WERI-Rb-1 (cell line): ENCODE results near the gene ZNF740.
"Not testable (repeated sequence)": the region's sequence is repeated elsewhere in the genome, so short reads cannot be mapped to it uniquely, and the experiment has no call there.

ENCODE experiments used
- DNase-seq: peaks from one replicate; pipeline ENCODE4 v3.0.0-alpha.2; 2020
- H3K27ac ChIP-seq: fragments of 250-450 bp; sonication (Bioruptor Pico); 2 replicates; pipeline ENCODE4 v1.5.1; 2020; ENCODE audit warnings: mild to moderate bottlenecking, moderate library complexity
- H3K27me3 ChIP-seq: fragments of 250-450 bp; sonication (Bioruptor Pico); 2 replicates; pipeline ENCODE4 v1.5.1; 2021; ENCODE audit warnings: mild to moderate bottlenecking, low read depth, moderate library complexity; ENCODE audit not compliant: insufficient read depth, severe bottlenecking
- H3K36me3 ChIP-seq: fragments of 250-450 bp; sonication (Bioruptor Pico); 2 replicates; pipeline ENCODE4 v1.5.1; 2020; ENCODE audit warnings: mild to moderate bottlenecking, moderate library complexity
- H3K4me3 ChIP-seq: 2 replicates; pipeline ENCODE4 v1.5.1; 2011; ENCODE audit warnings: low read depth, mild to moderate bottlenecking, control low read depth, low read length
- H3K9me3 ChIP-seq: fragments of 250-450 bp; sonication (Bioruptor Pico); 2 replicates; pipeline ENCODE4 v1.5.1; 2021; ENCODE audit warnings: mild to moderate bottlenecking, moderate library complexity; ENCODE audit not compliant: severe bottlenecking
- TF ChIP-seq, protein P1 (sequence below): IDR thresholded peaks from 2 replicates; pipeline ENCODE4 v1.5.1; 2011; ENCODE audit warnings: low read depth, mild to moderate bottlenecking, control low read depth, inconsistent platforms, low read length

Gene ZNF740

DNA sequence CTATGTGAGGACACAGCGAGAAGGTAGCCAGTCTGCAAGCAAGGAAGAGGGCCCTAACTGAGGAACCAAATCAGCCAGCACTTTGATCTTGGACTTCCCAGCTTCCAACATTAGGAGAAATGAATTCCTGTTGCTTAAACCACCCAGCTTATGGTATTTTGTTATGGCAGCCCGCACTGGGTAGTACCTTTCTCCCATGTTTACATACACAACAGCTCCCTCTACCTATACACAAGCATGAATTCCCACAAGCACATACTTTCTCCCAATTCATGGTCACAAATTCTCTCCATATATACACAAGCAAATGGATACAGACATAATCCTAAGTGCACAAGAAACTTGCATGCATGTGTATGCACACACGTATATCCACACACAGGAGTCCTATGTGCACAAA lies 19.2 kb downstream of the ZNF740 start:
- Histone ChIP-seq H3K36me3 (no peaks in the 10 kb centered on the region), H3K9me3 (no peaks in the 10 kb centered on the region), H3K27ac (no peak overlapping the region), H3K4me3 (no peak overlapping the region), H3K27me3 (peaks cover 4% of the 10 kb centered on the region)
- TF ChIP-seq, protein P1, sequence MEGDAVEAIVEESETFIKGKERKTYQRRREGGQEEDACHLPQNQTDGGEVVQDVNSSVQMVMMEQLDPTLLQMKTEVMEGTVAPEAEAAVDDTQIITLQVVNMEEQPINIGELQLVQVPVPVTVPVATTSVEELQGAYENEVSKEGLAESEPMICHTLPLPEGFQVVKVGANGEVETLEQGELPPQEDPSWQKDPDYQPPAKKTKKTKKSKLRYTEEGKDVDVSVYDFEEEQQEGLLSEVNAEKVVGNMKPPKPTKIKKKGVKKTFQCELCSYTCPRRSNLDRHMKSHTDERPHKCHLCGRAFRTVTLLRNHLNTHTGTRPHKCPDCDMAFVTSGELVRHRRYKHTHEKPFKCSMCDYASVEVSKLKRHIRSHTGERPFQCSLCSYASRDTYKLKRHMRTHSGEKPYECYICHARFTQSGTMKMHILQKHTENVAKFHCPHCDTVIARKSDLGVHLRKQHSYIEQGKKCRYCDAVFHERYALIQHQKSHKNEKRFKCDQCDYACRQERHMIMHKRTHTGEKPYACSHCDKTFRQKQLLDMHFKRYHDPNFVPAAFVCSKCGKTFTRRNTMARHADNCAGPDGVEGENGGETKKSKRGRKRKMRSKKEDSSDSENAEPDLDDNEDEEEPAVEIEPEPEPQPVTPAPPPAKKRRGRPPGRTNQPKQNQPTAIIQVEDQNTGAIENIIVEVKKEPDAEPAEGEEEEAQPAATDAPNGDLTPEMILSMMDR, result no peak
- no peak for DNase-seq

DNA sequence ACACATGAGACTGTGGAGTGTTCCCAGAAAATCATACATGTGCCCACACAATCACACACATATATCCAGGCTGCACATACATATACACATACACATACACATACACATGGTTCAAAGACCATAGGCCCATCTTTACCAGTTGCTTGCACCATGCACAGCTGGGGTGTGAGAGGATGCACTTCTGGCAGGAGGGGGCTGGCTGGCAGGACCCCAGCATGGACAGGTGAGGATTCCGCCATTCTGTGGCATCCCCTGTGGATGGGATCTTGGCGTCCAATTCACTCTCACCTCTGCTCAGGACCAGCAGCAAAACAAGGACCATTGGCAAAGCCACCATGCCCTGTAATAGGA lies 19.6 kb downstream of the ZNF740 start:
- Histone ChIP-seq H3K36me3 (no peaks in the 10 kb centered on the region), H3K27me3 (peaks cover 4% of the 10 kb centered on the region), H3K27ac (no peak overlapping the region), H3K9me3 (no peaks in the 10 kb centered on the region), H3K4me3 (no peak overlapping the region)
- no peak for DNase-seq
- TF ChIP-seq, protein P1, result no peak

DNA sequence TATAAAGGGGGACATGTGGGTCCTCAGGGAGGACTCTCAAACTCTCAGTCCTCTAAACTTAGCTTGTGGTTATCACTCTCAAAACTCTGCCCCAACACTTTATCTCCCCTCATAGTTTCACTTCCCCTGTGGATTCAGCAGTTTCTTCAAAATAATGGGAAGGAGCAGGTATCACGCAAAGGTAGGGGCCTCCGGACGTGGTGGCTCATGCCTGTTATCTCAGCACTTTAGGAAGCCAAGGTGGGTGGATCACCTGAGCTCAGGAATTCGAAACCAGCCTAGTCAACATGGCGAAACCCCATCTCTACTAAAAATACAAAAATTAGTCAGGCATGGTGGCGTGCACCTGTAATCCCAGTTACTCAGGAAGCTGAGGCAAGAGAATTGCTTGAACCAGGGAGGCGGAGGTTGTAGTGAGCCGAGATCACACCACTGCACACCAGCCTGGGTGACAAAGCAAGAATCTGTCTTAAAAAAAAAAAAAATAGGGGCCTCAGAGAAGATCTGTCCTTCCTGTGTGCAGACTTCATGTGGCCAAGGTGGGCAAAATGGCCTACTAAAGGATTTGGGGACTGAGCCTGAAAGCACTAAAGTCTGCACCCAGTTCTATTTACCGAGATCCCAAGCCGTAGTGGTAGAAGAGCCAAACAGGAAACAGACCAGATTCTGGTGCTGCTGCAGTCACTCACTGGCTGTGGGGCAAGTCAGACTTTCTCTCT lies 20.1 kb downstream of the ZNF740 start:
- TF ChIP-seq, protein P1, result no peak
- Histone ChIP-seq H3K36me3 (no peaks in the 10 kb centered on the region), H3K27me3 (peaks cover 4% of the 10 kb centered on the region), H3K4me3 (no peak overlapping the region), H3K27ac (no peak overlapping the region), H3K9me3 (no peaks in the 10 kb centered on the region)
- DNase-seq, result no peak

DNA sequence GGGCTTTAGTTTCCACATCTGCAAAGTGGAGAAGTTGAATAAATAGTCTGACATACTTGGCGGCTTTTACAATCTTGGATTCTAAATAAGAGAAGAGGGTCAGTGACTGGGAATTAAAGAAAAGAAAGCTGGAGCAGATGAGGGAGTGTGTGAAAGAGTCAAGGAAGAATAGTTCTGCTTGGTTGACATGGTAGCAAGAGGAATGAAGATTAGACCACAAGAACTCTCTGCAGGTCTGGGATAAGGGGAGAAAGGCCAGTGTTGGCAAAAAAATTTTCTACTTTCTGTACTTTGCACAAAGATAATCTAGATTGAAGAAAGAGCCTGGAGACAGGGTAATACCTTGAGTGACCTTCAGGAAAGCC lies 20.6 kb downstream of the ZNF740 start:
- Histone ChIP-seq H3K9me3 (no peaks in the 10 kb centered on the region), H3K27ac (no peak overlapping the region), H3K27me3 (peaks cover 4% of the 10 kb centered on the region), H3K36me3 (no peaks in the 10 kb centered on the region), H3K4me3 (no peak overlapping the region)
- no peak for DNase-seq
- TF ChIP-seq, protein P1, result no peak

DNA sequence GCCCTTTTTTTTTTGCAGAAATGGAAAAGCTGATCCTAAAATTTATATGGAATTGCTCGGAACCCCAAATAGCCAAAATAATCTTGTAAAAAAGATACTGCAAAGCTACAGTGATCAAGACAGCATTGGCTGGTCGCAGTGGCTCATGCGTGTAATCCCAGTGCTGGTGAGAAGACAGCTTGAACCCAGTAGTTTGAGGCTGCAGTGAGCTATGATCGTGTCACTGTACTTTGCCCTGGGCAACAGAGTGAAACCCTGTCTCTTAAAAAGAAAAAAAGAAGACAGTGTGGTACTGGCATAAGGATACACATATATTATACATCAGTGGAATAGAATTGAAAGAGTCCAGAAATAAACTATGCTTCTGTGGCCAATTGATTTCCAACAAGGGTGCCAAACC lies 21.1 kb downstream of the ZNF740 start:
- H3K4me3 ChIP-seq, result no peak overlapping the region
- H3K36me3 ChIP-seq, result no peaks in the 10 kb centered on the region
- no peak for DNase-seq
- TF ChIP-seq, protein P1, result no peak
- no peaks in the 10 kb centered on the region for H3K9me3 ChIP-seq
- no peak overlapping the region for H3K27ac ChIP-seq
- peaks cover 4% of the 10 kb centered on the region for H3K27me3 ChIP-seq

DNA sequence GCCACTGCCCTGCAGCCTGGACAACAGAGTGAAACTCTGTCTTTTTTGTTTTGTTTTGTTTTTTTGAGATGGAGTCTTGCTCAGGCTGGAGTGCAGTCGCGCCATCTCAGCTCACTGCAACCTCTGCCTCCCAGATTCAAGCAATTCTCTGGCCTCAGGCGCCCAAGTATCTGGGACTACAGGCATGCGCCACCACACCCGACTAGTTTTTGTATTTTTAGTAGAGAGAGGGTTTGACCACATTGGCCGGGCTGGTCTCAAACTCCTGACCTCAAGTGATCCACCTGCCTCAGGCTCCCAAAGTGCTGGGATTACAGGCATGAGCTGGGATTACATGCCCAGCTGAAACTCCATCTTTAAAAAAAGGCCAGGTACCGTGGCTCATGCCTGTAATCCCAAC lies 21.8 kb downstream of the ZNF740 start:
- DNase-seq, H3K4me3 ChIP-seq, H3K9me3 ChIP-seq, H3K27ac ChIP-seq, H3K27me3 ChIP-seq, H3K36me3 ChIP-seq: not testable (repeated sequence)
